HG03460 (cell line): ENCODE results near the gene CDKL4.
"Not testable (repeated sequence)": the region's sequence is repeated elsewhere in the genome, so short reads cannot be mapped to it uniquely, and the experiment has no call there.

Experiments used
- ATAC-seq: cut with Tn5 transposase; IDR thresholded peaks from one replicate; pipeline ENCODE4 v1.9.1; 2021; ENCODE audit not compliant: unreplicated experiment

CDKL4 gene

DNA sequence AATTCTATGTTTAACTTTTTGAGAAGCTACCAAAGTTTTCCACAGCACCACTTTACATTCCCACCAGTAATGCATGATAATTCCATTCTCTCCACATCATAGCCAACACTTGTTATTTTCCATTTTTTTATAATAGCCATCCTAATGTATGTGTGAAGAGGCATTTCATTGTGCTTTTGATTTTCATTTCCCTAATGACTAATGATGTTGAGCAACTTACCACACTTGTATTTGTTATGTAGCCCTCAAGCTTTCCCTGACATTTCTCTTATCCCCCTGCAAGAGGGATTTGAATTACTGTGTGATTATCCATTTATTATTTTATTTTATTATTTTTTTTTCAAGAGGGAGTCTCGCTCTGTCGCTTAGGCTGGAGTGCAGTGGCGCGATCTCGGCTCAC, 99.4 kb downstream of the CDKL4 start:
- ATAC-seq: no peak

DNA sequence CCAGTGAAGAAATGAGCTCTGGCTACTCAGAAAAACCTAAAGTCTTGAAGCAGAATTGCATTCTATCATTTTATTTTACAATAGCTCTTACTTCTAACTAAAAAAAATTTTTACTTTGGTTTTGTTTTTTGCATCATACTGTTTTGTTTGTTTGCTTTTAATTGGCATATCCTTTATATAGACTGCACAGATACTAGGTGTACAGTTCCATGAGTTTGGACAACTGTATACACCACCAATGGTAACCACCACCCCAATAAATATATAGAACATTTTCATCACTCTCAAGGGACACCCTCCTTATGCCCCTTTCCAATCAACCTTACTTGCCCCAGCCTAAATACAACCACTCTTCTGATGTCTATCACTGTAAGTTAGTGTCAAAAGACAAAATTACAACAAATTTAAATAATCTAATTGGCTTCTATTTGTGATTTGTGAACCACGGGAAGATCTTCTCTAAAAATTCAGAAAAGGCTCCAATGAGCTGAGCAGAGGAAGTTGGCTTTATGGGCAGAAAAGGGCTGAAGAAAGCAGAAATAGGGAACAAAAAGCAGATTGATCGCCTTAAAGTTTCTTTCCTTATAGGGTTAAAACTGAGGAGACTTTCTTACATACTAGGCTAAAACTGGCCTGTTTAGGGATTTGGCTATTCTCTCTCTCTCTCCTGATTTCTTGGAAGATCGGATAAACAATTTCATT, 100.7 kb downstream of the CDKL4 start:
- no peak for ATAC-seq

DNA sequence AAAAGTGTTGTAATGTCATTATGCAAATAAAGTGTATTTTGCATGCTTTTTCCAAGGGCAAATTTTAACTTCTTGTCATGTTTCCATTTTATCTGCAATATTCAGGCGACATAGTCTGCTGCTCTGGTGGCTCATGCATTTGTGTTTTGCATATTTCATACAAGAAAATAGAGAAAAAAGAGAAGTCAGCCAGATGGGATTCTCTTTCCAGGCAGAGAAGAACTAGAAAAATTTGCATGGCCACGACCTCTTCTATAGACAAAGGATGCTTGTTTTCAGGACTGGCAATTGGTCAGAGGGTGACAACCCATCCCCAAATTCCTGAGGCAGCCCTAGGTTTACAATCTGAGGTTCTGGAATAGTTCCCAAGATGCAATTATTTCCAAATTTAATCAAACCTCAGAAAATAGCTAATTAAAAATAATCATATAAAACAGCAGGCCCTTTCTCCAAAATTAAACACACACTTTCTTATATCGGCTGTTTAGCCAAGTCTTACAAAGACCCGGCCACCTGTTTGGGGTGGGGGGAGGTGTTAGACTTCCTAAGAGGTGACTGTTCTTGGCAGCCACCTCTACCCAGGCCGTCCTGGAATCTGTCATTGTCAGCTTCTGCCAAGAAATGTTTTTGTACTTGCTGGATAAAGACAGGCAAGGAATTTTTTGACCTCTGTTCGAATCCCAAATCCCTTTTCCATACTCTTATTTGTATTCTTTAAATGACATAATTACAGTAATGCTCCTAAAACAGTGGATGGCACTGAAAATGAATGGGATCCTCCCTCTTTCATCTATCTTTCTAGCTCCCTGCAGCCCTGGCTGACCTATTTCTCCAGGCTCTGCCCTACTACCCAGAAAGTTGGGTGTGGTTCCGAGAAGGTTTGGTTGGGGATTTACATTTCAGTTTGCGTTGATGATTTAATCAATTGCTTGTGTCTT, 102.2 kb downstream of the CDKL4 start:
- no peak for ATAC-seq

DNA sequence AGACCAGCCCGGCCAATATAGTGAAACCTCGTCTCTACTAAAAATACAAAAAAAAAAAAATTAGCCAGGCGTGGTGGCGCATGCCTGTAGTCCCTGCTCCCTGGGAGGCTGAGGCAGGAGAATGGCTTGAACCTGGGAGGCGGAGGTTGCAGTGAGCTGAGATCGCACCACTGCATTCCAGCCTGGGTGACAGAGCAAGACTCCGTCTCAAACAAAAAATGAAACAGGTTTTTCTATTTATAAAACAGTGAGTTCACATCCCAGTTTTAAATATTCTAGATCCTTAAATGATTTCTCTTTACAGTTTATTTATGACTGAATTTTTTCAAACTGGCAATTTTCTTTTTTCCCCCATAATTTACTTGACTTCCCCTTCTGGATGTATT, 102.8 kb downstream of the CDKL4 start:
- ATAC-seq: not testable (repeated sequence)

DNA sequence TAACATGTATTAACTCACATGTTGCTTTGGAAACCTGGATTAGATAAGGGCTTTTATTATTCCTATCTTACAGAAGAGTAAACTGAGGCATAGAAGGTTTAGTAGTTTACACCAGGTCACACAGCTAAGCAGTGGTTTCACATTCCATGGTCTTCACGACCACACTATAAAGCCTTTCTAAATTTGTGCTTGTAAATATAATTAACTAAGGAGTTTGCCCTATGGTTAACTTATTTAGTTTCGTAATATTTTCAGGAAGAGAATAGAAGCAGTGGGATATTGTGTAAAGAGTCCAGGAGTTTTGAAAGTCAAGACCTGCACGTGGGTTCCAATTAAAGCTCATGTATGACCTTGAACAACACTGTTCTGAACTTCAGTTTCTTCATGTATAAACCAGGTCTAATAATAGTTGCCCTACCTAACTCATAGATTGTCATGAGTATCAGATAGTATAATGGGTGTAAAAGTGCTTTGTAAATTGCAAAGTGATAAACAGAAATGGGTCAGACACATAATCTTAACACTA, 103.4 kb downstream of the CDKL4 start:
- no peak for ATAC-seq

DNA sequence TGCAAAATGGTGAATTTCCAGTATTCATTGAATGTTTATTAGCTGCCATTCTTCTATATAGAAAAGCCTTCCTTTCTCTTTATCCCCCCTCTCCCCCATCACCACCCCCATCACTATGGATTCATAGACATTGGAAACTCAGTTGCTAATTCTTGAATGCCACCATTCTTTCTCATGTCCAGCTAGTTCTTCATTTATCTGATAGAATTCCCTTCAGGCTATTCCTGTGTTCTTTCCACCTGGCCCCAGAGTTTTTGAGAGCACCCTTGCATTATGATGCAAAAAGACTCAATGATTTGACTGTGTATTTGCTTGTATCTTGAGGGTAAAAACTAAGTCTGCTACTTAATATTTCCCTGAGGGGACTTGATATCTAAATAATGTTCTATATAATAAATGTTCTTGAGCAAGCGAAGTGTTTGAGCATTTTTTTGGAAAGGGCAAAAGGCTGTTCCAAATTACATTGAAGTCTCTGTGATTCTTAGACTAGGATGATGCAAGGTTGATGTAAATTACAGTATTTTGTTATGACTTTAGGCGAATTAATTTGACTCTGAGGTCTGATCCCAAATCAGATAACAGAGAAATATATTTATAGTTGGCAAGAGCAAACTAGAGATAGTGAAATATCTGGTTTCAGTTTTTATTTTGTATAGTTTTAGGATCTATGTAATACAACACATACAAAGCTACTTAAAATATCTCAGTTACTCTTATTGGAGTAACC, 104.1 kb downstream of the CDKL4 start:
- ATAC-seq: no peak

DNA sequence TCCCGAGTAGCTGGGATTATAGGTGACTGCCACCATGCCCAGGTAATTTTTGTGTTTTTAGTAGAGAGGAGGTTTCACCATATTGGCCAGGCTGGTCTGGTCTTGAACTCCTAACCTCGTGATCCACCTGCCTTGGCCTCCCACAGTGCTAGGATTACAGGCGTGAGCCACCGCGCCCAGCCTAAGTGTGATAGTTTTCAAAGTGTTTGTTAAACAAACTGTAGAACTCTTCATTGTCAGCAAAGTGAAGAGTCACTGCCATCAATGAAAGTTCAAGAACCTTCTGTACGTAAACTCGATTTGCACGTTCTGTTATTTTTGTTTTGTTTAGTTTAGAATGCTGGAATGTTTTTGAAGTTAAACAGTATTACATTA, 104.9 kb downstream of the CDKL4 start:
- no peak for ATAC-seq

DNA sequence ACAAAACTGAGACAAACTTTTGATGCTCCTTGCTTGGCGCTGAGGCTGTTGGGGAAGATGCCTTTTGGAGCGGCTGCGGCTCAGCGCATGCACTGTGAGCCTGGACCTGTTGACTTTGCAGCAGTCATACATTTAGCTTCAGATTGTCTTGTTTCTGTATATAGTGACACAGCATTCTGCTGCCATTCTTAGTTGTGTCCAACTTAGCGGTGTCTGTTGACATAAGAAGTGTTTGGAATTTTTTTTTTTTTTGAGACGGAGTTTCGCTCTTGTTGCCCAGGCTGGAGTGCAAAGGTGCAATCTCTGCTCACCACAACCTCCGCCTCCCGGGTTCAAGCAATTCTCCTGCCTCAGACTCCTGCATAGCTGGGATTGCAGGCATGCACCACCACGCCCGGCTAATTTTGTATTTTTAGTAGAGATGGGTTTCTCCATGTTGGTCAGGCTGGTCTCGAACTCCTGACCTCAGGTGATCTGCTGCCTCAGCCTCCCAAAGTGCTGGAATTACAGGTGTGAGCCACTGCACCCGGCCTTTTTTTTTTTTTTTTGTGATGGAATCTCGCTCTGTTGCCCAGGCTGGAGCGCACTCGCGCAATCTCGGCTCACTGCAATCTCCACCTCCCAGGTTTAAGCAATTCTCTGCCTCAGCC, 105.5 kb downstream of the CDKL4 start:
- not testable (repeated sequence) for ATAC-seq

DNA sequence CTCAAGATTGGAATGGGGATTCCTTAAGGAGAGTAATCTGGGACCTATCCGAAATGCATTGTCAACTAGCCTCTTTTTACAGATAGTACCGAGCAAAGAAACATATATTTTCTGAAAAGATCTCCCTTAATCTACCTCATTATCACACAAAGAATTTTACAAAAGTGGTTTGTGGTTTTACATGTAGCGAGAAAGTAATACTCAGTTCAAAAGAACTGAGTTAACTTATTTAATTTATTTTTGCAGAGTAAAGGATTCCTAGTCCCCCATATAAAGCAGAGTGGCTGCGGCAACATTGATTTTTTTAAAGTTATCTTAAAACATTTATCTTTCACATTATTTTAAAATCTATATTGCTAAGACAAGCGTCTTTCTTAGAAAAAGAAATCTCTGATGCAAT, 107.0 kb downstream of the CDKL4 start:
- ATAC-seq: no peak

DNA sequence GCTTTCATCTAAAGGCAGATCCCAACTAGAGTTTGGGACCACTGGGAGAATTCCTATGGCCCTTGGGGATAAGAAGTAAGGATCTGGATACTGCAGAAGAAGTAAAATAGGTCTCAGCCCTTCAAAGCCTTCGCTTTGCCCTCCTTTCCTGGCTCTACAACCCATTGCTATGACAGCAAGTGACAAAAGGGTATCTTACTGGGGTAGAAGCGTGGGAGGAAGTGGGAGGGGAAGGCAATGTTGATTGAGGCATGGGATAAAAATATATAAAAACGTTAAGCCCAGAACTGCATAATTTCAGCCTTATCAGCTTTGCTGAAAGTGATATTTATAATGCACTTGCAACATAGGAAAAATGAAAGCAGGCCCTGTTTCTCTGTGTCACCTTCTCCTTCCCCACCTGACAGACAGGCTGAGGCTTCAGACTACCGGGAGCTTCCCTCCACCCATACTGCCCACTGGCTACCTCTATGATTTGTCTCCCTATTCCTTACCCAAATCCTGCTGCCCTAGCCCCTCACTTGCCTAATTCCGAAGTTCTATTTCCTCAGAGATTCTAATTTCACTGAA, 108.0 kb downstream of the CDKL4 start:
- no peak for ATAC-seq

DNA sequence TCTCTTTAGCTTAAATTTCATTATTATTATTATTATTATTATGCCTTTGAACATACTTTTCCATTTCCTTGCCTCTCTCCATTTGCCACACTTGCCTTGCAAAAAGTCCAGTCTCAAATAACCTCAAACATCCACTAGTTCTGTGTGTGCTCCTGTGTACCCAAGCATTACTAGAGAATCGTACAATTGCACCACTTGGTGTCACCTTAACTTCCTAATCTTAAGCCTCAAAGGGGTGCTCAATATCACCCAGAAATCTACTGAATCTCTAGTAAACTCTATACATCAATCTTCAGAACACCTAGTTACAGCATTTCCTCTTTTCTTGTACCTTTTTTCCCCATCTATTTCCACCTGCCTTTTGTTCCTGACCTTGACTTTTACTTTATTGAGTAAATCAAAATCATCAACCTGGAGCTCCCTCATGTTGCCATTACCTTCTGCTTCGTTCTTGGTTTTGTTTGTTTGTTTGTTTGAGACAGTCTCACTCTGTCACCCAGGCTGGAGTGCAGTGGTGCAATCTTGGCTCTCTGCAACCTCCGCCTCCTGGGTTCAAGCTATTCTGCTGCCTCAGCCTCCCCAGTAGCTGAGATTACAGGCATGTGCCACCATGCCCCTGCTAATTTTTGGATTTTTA, 110.4 kb downstream of the CDKL4 start:
- ATAC-seq: no peak

DNA sequence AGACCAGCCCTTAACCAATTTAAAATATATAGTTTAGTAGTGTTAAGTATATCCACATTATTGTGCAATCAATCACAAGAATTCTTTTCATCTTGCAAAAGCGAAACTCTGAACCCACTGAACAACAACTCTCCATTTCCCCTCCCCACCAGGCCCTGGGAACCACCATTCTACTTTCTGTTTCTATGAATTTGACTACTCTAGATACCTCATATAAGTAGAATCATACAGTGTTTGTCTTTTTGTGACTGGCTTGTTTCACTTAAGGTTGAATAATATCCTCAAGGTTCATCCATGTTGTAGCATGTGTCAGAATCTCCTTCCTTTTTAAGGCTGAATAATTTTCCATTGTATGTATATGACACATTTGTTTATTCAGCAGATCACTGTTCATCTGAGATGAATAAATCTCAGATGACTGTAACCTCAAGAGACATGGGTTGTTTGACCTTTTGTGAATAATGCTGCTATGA, 114.8 kb downstream of the CDKL4 start:
- peak; percentile 36 for ATAC-seq

DNA sequence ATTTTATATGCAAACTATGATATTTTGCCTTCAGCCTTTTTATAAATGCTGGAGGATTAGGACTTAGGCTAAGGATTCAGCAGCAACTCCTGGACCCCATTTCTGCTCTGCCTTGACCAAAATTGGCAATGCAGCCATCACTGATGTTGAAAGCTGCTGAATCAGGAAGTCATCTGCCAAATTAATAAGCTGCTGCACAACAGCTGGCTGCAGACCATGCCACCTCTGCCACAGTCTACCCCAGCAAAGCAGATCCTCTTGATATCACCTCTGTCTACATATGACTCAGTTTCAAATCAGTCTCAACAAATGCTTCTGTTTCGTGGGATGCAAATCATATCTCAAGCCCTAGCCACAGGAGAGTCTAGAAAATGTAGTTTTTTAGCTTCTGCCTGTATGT, 115.8 kb downstream of the CDKL4 start:
- peak; percentile 51 for ATAC-seq
